Cardiac muscle cell (in vitro differentiated cells and primary cell): ENCODE measurements around the gene TRMT11. TPM values are rescaled to one million over a fixed set of nuclear protein-coding genes. Genes with fewer than 3 reads are reported as not detected.
A peak's percentile ranks its signal among the peaks of the same experiment; 100 is the strongest.

Experiments used
- DNase-seq, 2 donors: peaks; one replicate each; pipeline versions ENCODE4 v3.0.0 to v3.0.0-alpha.2; 2010 to 2017; ENCODE audit warnings: low read depth in 1 of 2, low spot score in 1 of 2
- H3K27ac ChIP-seq: fragments of 200-600 bp; sonication (generic); 2 replicates; pipeline ENCODE4 v1.5.1; 2016
- H3K27me3 ChIP-seq: fragments of 200-600 bp; sonication (generic); 2 replicates; pipeline ENCODE4 v1.6.0; 2016; ENCODE audit warnings: control low read depth
- H3K36me3 ChIP-seq: fragments of 200-600 bp; sonication (generic); 2 replicates; pipeline ENCODE4 v1.5.1; 2016; ENCODE audit warnings: control low read depth
- H3K4me1 ChIP-seq: fragments of 200-600 bp; sonication (generic); 2 replicates; pipeline ENCODE4 v1.8.1; 2017; ENCODE audit warnings: low read depth, mild to moderate bottlenecking, mixed run types
- H3K4me3 ChIP-seq: fragments of 200-600 bp; sonication (generic); 2 replicates; pipeline ENCODE4 v1.5.1; 2016; ENCODE audit warnings: mild to moderate bottlenecking
- H3K9me3 ChIP-seq: fragments of 200-600 bp; sonication (generic); 2 replicates; pipeline ENCODE4 v1.5.1; 2017; ENCODE audit warnings: low read depth, mild to moderate bottlenecking, control low read depth
- polyA plus RNA-seq: library from polyadenylated mRNA; unstranded; fragments of >200 nt; fragmentation: Nextera tagmentation; extraction: Ambion mirVana; gene quantifications from 2 replicates; pipeline ENCODE4 v1.2.1, GENCODE V29; 2016
- total RNA-seq: library from RNA; depleted of rRNA; stranded (reverse); fragments of >200 nt; gene quantifications from 2 replicates; pipeline ENCODE4 v1.2.3, GENCODE V29; 2016
- TF ChIP-seq, protein P1 (sequence below): IDR thresholded peaks from 2 replicates; pipeline ENCODE4 v1.5.1; 2012; ENCODE audit warnings: low read depth, mild to moderate bottlenecking, low read length

Gene TRMT11
- total and polyA plus RNA-seq, 2 experiments from 2014 or later, result 46.5 to 68.6 TPM

DNA sequence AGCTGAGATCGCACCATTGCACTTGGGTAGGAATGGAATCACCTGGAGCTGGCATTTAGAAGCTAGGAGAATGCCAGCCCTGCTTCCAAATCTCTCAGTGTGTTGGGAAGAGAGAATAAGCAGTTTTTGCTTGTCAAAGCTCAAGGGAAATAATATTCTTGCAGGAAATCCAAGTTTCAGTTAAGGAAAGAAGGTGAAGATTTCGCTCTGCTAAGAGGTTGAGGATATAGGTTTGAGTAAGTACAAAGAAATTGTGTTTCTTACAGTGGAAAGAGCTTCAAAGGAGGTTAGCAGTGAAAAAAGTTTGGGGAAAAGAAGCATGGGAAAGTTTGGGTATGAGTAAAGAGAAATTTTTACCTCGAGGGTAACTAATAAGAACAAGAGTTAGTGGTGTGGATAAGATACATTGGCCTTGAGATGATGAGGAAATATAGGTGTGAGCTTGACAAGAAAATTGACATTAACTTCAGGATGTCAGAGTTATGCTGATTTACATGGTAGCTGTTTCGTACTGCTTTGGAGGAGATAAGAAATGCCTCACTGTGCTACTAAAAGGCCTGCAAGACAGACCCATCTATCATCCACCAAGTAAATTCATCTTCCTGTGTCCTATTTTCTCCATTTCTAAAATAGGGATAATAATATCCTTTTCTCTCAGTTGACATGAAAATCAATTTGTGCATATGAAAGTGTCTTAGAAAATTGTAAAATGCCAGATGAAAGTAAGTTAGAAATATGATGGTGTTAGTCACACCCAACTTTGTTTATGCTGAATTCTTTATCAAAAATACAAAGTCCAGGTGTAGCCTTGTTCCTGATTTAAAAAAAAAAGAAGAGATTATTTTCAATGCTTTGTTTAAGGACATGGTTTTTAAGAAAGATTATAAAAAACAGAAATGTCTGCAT is 42.6 kb upstream of the TRMT11 start:
- Histone ChIP-seq H3K36me3 (no peaks in the 10 kb centered on the region), H3K4me3 (no peak overlapping the region), H3K27me3 (no peaks in the 10 kb centered on the region), H3K9me3 (no peaks in the 10 kb centered on the region), H3K27ac (no peak overlapping the region), H3K4me1 (peaks cover 21% of the 10 kb centered on the region)
- DNase-seq, result no peak
- TF ChIP-seq, protein P1, sequence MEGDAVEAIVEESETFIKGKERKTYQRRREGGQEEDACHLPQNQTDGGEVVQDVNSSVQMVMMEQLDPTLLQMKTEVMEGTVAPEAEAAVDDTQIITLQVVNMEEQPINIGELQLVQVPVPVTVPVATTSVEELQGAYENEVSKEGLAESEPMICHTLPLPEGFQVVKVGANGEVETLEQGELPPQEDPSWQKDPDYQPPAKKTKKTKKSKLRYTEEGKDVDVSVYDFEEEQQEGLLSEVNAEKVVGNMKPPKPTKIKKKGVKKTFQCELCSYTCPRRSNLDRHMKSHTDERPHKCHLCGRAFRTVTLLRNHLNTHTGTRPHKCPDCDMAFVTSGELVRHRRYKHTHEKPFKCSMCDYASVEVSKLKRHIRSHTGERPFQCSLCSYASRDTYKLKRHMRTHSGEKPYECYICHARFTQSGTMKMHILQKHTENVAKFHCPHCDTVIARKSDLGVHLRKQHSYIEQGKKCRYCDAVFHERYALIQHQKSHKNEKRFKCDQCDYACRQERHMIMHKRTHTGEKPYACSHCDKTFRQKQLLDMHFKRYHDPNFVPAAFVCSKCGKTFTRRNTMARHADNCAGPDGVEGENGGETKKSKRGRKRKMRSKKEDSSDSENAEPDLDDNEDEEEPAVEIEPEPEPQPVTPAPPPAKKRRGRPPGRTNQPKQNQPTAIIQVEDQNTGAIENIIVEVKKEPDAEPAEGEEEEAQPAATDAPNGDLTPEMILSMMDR, result no peak

DNA sequence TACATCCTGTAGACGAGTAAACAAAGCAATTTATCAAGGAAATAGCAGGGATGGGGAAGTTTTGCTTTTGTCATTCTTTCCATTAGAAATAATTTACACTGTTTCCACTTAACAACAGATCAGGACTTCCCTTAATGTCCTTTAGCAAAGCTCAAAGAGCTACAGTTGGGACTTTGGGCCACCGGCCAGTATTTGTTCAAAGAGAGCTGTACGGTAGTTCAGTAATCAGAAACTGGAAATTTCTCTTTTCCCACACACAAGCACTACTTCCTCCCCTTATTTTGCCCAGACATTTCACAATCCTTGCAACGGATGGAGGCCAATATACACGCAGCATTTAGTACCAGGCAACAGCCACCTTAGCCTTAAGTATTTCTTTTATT is 41.9 kb upstream of the TRMT11 start:
- H3K4me1 ChIP-seq, result peaks cover 21% of the 10 kb centered on the region
- peak in 1 of 2 donors; percentile 91 for DNase-seq
- H3K27ac ChIP-seq, result no peak overlapping the region
- H3K9me3 ChIP-seq, result no peaks in the 10 kb centered on the region
- no peaks in the 10 kb centered on the region for H3K27me3 ChIP-seq
- TF ChIP-seq, protein P1, result no peak
- H3K4me3 ChIP-seq, result no peak overlapping the region
- no peaks in the 10 kb centered on the region for H3K36me3 ChIP-seq

DNA sequence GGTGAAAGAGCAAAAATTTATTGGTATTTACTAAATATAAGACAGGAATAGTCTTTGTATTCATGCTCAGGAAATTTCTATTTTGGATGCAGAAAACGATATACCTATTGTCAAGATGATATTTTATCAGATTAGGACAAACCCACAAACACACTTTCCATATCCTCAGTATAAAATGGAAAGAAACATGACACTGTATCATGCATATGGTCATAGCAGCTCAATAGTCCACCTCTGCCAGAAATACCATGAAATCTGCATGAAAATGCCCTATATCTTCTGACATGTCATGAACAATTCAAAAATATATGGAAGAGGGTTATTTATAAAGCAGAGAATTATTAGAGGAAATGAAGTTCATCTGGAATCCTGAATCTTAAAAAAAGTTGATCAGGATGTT is 41.4 kb upstream of the TRMT11 start:
- no peaks in the 10 kb centered on the region for H3K27me3 ChIP-seq
- no peak overlapping the region for H3K27ac ChIP-seq
- TF ChIP-seq, protein P1, result no peak
- H3K4me3 ChIP-seq, result no peak overlapping the region
- no peaks in the 10 kb centered on the region for H3K9me3 ChIP-seq
- H3K36me3 ChIP-seq, result no peaks in the 10 kb centered on the region
- peaks cover 21% of the 10 kb centered on the region for H3K4me1 ChIP-seq
- no peak for DNase-seq

DNA sequence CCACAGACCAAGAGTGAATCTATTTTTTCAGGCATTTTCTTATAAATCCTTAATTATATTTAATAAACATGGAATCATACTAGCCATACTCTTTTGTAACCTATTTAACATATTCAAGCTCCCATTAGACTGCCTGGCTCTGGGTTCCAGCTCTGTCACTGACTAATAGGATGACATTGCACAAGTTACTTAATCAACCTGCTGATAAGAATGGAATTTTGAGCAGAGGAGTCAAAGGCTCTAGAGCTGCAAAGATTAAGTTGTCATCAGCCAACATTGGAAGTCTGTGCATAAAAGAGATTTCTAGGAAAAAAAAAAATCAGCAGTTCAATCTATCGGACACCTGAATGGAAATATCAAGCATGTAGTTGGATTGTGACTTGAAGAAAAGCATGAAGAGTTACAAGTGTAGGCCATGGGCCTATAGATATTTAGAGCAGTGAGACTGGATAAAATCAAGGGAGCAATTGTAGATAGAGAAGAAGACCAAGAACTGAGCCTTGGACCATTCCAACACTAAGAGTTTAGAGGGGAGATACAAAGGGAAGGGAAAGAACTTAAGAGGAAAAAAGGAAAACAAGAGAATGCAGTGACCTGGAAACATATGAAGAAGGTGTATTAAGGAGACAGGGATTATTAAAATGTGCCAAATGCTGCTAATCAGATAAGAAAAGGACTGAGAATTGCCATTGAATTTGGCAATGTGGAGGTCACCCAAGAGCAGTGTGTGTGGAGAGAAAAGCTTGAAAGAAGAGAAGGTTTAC is 40.8 kb upstream of the TRMT11 start:
- H3K27me3 ChIP-seq, result no peaks in the 10 kb centered on the region
- DNase-seq, result peak in 1 of 2 donors; percentile 75
- no peaks in the 10 kb centered on the region for H3K9me3 ChIP-seq
- H3K27ac ChIP-seq, result no peak overlapping the region
- H3K4me3 ChIP-seq, result no peak overlapping the region
- peaks cover 21% of the 10 kb centered on the region for H3K4me1 ChIP-seq
- H3K36me3 ChIP-seq, result no peaks in the 10 kb centered on the region
- TF ChIP-seq, protein P1, result no peak

DNA sequence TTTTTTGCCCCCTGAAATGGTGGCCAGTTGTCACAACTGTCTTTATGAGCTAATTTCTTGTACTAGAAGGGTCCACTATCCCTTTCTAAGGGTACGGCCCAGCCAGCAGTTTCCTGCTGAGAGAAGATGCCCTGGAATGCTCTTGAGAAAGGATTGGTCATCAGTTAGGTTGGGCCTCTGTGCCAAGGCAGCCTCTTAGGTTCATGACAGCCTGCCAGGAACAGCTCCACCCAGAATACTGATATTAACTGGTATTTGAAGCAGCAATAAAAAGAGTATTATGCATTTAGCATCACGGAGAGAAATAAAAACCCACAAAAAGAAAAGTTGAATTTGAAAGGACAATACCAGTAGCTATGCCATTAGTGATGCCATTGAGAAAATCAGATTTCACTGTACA is 38.7 kb upstream of the TRMT11 start:
- TF ChIP-seq, protein P1, result no peak
- Histone ChIP-seq H3K27me3 (no peaks in the 10 kb centered on the region), H3K4me3 (no peak overlapping the region), H3K27ac (no peak overlapping the region), H3K36me3 (no peaks in the 10 kb centered on the region), H3K9me3 (no peaks in the 10 kb centered on the region), H3K4me1 (peaks cover 21% of the 10 kb centered on the region)
- DNase-seq, result peak in 1 of 2 donors; percentile 64
